ENCODE data around the gene TPRG1L.

TPRG1L gene

DNA sequence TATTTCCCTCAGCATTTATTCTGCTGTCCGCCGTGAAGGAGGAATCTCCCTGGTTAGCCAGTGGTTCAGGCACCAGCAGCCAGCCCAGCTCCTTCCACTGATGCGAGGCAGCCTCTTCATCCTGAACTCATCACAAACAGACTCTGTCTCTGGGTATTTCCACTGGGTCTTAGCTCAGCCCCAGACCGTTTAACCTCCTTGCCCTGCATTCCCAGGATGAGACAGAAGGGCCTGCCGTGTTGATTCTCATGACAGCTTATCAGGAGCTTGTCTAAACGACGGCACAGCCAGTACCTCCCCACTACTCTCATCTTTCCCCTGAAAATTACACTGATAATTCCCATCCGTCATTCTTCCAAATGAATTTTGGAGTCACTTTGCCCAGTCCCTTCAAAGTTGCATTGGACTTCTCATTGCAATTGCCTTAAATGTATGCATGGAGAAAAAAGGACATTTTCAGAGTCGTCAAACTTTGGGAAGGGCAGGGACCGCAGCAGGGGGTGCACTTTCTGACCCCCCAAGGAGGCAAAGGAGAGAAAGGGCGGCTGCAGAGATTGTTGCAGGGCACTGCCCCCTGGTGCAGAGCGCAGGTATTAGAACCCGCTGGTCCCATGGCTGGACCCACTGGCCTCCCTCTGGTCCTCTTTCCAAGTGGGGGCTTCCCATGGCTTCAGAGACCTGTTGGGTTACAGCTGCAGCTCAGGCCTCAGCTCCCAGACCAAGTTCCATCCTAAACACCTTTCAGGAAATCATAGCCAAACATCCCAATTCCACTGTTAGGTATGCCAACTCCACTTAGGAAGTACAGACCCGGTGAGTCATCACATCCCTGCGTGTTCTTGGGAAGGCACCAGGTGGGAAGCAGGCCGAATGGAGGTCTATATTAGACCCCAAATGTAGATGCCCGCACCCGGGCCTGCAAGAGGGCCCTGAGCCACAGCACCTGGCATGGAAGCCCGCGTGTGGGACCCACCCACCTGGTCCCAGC lies 9.8 kb upstream of the TPRG1L start:
- H3K27ac ChIP-seq (replicated peaks), result no peak overlapping the region
- no peak for DNase-seq (ENCODE audit: low read depth in 1 of 2, low spot score in 1 of 2)
- no peak overlapping the region for H3K4me3 ChIP-seq (replicated peaks; ENCODE audit: insufficient read depth, low read length)
- peaks cover 8% of the 10 kb centered on the region for H3K27me3 ChIP-seq (ENCODE audit: insufficient read depth, poor library complexity, severe bottlenecking)
- TF ChIP-seq CTCF (IDR thresholded peaks at IDR 0.05; ENCODE audit: insufficient read depth, low read length) (peak; percentile 41), GABPA (IDR thresholded peaks at IDR 0.05; ENCODE audit: low read depth) (no peak)

- no peak overlapping the region for H3K4me3 ChIP-seq (replicated peaks; ENCODE audit: insufficient read depth, low read length)
- peaks cover 6% of the 10 kb centered on the region for H3K27me3 ChIP-seq (ENCODE audit: insufficient read depth, poor library complexity, severe bottlenecking)
- DNase-seq (ENCODE audit: low read depth in 1 of 2, low spot score in 1 of 2), result no peak
- H3K27ac ChIP-seq (replicated peaks), result no peak overlapping the region
- TF ChIP-seq SPI1 (IDR thresholded peaks at IDR 0.05; ENCODE audit: borderline replicate concordance, low read depth), result no peak
- TF ChIP-seq POLR2AphosphoS5 (IDR thresholded peaks at IDR 0.05; ENCODE audit: low read depth), result no peak
- no peak for TF ChIP-seq GABPA (IDR thresholded peaks at IDR 0.05; ENCODE audit: low read depth)
- TF ChIP-seq, protein P1, sequence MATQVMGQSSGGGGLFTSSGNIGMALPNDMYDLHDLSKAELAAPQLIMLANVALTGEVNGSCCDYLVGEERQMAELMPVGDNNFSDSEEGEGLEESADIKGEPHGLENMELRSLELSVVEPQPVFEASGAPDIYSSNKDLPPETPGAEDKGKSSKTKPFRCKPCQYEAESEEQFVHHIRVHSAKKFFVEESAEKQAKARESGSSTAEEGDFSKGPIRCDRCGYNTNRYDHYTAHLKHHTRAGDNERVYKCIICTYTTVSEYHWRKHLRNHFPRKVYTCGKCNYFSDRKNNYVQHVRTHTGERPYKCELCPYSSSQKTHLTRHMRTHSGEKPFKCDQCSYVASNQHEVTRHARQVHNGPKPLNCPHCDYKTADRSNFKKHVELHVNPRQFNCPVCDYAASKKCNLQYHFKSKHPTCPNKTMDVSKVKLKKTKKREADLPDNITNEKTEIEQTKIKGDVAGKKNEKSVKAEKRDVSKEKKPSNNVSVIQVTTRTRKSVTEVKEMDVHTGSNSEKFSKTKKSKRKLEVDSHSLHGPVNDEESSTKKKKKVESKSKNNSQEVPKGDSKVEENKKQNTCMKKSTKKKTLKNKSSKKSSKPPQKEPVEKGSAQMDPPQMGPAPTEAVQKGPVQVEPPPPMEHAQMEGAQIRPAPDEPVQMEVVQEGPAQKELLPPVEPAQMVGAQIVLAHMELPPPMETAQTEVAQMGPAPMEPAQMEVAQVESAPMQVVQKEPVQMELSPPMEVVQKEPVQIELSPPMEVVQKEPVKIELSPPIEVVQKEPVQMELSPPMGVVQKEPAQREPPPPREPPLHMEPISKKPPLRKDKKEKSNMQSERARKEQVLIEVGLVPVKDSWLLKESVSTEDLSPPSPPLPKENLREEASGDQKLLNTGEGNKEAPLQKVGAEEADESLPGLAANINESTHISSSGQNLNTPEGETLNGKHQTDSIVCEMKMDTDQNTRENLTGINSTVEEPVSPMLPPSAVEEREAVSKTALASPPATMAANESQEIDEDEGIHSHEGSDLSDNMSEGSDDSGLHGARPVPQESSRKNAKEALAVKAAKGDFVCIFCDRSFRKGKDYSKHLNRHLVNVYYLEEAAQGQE (IDR thresholded peaks at IDR 0.05; ENCODE audit: insufficient replicate concordance, low read depth), result no peak
- TF ChIP-seq CTCF (IDR thresholded peaks at IDR 0.05; ENCODE audit: insufficient read depth, low read length), result no peak
Observed at GRCh38 chr1:3616861-3617260, 8.0 kb upstream of the TPRG1L start.

- H3K4me3 ChIP-seq (replicated peaks; ENCODE audit: insufficient read depth, low read length), result no peak overlapping the region
- H3K27ac ChIP-seq (replicated peaks), result no peak overlapping the region
- DNase-seq (ENCODE audit: low read depth in 1 of 2, low spot score in 1 of 2), result no peak
- no peak for TF ChIP-seq SPI1 (IDR thresholded peaks at IDR 0.05; ENCODE audit: borderline replicate concordance, low read depth)
- no peak for TF ChIP-seq GABPA (IDR thresholded peaks at IDR 0.05; ENCODE audit: low read depth)
- TF ChIP-seq POLR2AphosphoS5 (IDR thresholded peaks at IDR 0.05; ENCODE audit: low read depth), result no peak
- TF ChIP-seq, protein P1 (IDR thresholded peaks at IDR 0.05; ENCODE audit: insufficient replicate concordance, low read depth), result no peak
- TF ChIP-seq CTCF (IDR thresholded peaks at IDR 0.05; ENCODE audit: insufficient read depth, low read length), result no peak
- H3K27me3 ChIP-seq (ENCODE audit: insufficient read depth, poor library complexity, severe bottlenecking), result no peaks in the 10 kb centered on the region
Observed at GRCh38 chr1:3617806-3618345, 6.9 kb upstream of the TPRG1L start.

All from HL-60 (cell line).